GM10847 (cell line): ENCODE measurements around the gene CADM1.

Experiments used
- POLR2A ChIP-seq: IDR thresholded peaks from 2 replicates; pipeline ENCODE4 v1.6.1; 2011; ENCODE audit not compliant: insufficient read length; ENCODE audit errors: extremely low read depth

Gene CADM1

GRCh38 chr11:115238791-115239190 lies 265.4 kb downstream of the CADM1 start:
- no peak for TF ChIP-seq POLR2A

GRCh38 chr11:115238086-115238485 lies 266.1 kb downstream of the CADM1 start:
- TF ChIP-seq POLR2A, result no peak

DNA sequence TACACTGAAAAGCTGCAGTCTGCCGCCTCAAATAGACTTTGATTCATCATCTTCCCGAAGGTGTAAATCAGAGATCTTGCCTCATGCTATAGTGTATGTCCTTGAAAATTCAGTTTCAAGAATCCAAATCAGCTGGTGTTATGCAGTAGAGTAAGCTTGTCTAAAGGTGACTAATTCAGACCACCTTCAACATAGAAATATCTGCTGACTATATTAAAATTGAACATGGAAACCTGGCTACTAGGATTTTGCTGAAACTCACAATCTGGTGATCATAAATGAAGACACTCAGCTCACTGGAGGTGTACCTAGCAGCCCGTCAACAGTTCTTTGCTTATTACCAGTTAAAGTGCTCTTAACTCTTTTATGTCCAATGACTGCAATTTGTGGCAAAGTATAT lies 266.6 kb downstream of the CADM1 start:
- no peak for TF ChIP-seq POLR2A

DNA sequence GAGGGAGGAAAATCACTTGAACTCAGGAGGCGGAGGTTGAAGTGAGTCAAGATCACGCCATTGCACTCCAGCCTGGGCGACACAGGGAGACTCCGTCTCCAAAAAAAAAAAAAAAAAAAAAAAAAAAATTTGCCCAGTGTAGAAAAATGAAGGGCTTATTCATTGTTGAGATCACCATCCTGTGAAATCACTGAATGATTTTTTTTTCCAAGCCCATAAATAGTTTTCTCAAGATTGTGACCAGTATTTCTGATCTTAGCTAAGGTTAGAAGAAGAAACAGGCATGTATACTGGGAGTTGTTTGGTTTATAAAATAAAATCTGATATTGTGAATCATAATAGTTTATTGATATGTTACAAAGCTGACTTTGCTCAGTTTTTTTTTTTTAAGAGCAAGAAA lies 269.4 kb downstream of the CADM1 start:
- no peak for TF ChIP-seq POLR2A

DNA sequence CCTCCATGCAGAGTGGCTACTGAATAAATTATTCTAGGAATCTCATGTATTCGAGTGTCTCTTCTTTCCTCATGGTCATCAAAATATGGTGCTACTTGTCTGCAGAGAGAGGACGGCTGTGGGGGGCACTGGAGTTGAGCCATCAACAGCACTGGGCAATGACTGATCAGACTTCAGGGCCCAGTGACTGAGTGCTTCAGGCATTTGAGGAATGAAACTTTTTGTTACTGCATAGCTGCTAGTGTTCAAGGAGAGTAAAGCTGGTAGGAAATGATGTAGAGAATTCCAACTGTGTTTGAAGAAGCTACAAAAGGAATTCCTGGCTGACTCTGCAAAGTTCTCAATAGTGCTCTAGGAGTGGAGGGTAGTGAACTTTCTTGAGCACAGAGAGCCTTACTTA lies 277.7 kb downstream of the CADM1 start:
- no peak for TF ChIP-seq POLR2A

GRCh38 chr11:115224551-115224950 lies 279.7 kb downstream of the CADM1 start:
- no peak for TF ChIP-seq POLR2A

DNA sequence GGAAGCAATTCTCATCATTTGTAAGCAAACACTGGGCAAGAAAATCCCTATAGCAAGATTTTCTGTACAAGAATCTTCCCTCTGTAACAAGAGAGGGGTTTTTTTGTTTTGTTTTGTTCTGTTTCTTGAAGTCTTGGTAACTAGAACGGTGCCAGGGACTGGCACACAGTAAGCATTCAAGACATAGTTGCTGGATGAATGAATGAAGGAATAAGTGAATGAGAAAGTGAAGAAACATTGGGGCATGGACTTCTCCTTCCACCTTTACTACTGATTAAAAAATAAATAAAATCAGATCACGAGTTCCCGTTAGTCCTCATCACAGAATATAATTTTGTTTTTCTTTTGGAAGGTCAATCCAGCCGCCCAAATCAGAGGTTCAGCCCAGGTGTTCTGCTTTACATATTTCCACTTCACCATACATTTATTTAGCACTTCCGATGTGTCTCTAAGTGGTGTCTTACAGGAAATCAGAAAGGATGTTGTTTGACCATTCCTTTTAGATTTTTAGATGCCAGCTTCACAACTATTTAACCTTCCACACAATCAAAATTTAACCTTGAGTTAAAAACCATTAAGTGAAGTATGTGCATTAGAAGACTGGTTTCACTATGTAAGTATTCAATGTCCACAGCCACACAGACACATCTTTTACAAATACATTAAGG lies 281.2 kb downstream of the CADM1 start:
- no peak for TF ChIP-seq POLR2A

- no peak for TF ChIP-seq POLR2A
Measured at GRCh38 chr11:115222218-115222862, 281.9 kb downstream of the CADM1 start.

GRCh38 chr11:115221461-115222069 lies 282.6 kb downstream of the CADM1 start:
- no peak for TF ChIP-seq POLR2A

GRCh38 chr11:115220911-115221310 lies 283.3 kb downstream of the CADM1 start:
- TF ChIP-seq POLR2A, result no peak

DNA sequence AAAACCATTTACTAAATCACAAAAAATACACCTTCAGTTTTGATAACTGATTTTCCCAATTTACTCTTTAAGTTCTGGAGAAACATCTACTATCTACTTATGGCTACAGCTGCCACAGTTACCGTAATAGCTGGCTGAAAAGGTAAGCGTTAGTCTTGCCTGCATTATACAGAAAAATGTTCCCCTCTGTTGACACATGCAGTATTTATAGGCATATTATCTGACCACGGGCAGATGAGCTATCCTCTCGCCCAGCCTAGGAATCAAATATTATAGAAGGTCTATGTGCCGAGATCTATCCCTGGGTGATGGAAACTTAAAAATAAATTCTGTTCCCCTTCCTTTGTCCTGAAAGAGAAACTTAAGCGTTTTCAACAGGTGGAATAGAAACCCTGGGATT lies 283.8 kb downstream of the CADM1 start:
- TF ChIP-seq POLR2A, result no peak

DNA sequence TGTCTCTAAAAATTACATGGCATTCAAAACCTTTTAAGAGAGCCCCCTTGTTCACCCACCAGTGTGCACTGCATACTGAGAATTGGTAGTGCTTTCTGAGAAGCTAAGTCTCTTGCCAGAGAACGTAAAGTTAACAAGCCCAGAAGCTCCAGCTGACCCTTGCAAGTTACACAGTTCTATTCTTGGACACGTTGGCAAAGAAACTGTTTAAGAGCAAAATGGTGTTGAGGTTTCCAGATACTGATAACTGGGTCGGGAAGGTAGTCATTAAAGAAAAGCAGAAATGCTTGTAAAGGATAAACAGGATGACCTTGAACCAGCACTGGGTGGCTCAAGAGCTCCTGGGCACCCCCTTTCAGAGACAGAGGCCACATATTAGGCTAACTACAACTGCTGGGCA lies 284.8 kb downstream of the CADM1 start:
- TF ChIP-seq POLR2A, result no peak

DNA sequence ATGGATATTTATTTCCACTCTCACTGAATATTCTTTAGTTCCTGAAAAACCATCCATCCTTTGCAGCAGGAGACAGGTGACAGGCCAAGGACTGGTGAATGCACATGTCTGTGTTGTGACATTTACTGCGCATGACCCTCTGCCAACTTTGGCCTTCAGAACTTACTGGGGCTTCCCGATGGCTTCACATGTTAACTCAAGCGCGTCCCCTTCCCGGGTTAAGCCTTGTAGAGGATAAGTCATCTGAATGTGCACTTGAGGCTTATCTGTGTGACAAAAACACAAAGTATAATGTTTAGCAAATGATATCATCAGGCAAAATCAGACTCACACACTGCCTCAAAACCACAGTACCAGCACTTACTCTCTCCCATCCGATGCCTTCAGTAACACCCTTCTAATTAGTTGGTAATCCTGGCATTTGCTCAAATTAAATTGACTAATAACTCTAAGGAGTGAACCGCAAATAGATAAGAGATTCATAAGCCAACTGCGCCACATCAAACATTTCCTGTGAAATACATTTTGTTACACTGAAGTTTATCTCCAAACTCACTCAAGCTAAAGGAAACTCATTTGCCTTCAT lies 286.4 kb downstream of the CADM1 start:
- TF ChIP-seq POLR2A, result no peak

- no peak for TF ChIP-seq POLR2A
Measured at GRCh38 chr11:115215694-115216617, 288.3 kb downstream of the CADM1 start.

- TF ChIP-seq POLR2A, result no peak
Measured at GRCh38 chr11:115214644-115215234, 289.5 kb downstream of the CADM1 start.
